Measurements from ENCODE around the gene ZNF462. TPM values are rescaled to one million over a fixed set of nuclear protein-coding genes. Genes with fewer than 3 reads are reported as not detected.
A peak's percentile ranks its signal among the peaks of the same experiment; 100 is the strongest.

The ZNF462 gene
- total RNA-seq, 2 donors from 2014 or later: 4.7 to 8.9 TPM

DNA sequence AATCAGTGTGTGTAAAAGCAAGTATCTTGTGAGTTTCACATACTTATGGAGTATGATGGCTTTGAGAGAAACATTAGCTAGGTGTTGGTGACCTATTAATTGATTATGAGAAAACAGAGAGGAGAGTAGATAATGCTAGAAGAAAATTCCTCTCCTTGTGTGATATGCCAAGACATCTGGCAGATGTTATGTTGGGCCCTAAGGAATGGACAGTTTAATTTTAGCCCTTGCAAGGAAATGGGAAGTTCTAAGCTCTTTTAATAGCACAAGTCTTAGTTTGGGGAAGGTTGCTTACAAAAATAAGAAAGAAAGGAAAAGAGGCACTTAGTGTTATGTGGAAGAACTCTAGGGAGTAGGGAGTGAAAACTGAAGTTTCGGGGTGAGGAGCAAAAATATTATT, 5.1 kb downstream of the ZNF462 start:
- peaks cover 0 to 3% of the 10 kb centered on the region in 2 donors for H3K27me3 ChIP-seq
- no peak for TF ChIP-seq POLR2A (IDR thresholded peaks at IDR 0.05)
- TF ChIP-seq, protein P1, sequence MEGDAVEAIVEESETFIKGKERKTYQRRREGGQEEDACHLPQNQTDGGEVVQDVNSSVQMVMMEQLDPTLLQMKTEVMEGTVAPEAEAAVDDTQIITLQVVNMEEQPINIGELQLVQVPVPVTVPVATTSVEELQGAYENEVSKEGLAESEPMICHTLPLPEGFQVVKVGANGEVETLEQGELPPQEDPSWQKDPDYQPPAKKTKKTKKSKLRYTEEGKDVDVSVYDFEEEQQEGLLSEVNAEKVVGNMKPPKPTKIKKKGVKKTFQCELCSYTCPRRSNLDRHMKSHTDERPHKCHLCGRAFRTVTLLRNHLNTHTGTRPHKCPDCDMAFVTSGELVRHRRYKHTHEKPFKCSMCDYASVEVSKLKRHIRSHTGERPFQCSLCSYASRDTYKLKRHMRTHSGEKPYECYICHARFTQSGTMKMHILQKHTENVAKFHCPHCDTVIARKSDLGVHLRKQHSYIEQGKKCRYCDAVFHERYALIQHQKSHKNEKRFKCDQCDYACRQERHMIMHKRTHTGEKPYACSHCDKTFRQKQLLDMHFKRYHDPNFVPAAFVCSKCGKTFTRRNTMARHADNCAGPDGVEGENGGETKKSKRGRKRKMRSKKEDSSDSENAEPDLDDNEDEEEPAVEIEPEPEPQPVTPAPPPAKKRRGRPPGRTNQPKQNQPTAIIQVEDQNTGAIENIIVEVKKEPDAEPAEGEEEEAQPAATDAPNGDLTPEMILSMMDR (IDR thresholded peaks at IDR 0.05): no peak
- WGBS, 2 donors: 86 to 90% methylated on average over 1 of the region's 1 CpG
- no peaks in the 10 kb centered on the region for H3K36me3 ChIP-seq (replicated peaks in 1 of 2; ENCODE audit: insufficient read depth in 1 of 2, low read depth in 2 of 2)
- peaks cover 27% of the 10 kb centered on the region for H3K4me1 ChIP-seq
- H3K27ac ChIP-seq: peak overlapping the region in 2 of 4 donors; percentile 9 to 33
- DNase-seq (no peak), ATAC-seq (no peak)
- no peaks in the 10 kb centered on the region for H3K9me3 ChIP-seq
- intact Hi-C loops (cut with DNase I): no loop called here
- H3K4me3 ChIP-seq: no peak overlapping the region

- TF ChIP-seq POLR2A (IDR thresholded peaks at IDR 0.05): no peak
- TF ChIP-seq, protein P1 (IDR thresholded peaks at IDR 0.05): no peak
- Histone ChIP-seq H3K27me3 (no peaks in the 10 kb centered on the region), H3K36me3 (replicated peaks in 1 of 2; ENCODE audit: insufficient read depth in 1 of 2, low read depth in 2 of 2) (no peaks in the 10 kb centered on the region), H3K4me1 (peaks cover 22% of the 10 kb centered on the region), H3K4me3 (no peak overlapping the region), H3K27ac (peak overlapping the region in 2 of 4 donors; percentile 9 to 33), H3K9me3 (no peaks in the 10 kb centered on the region)
- ATAC-seq (no peak), DNase-seq (no peak)
- intact Hi-C loops (cut with DNase I): no loop called here
- 48 to 53% methylated on average over 5 of the region's 5 CpGs for WGBS, 2 donors
These were observed 5.6 kb downstream of the ZNF462 start for GRCh38 chr9:106868565-106868964.

GRCh38 chr9:106869028-106869427, 6.1 kb downstream of the ZNF462 start:
- Histone ChIP-seq H3K4me1 (peaks cover 17% of the 10 kb centered on the region), H3K36me3 (replicated peaks in 1 of 2; ENCODE audit: insufficient read depth in 1 of 2, low read depth in 2 of 2) (no peaks in the 10 kb centered on the region), H3K27me3 (no peaks in the 10 kb centered on the region), H3K4me3 (no peak overlapping the region), H3K27ac (peak overlapping the region in 2 of 4 donors; percentile 27 to 36), H3K9me3 (no peaks in the 10 kb centered on the region)
- intact Hi-C loops (cut with DNase I): no loop called here
- ATAC-seq (no peak), DNase-seq (no peak)
- TF ChIP-seq POLR2A (IDR thresholded peaks at IDR 0.05): no peak
- TF ChIP-seq, protein P1 (IDR thresholded peaks at IDR 0.05): no peak
- WGBS, 2 donors: 60 to 72% methylated on average over 2 of the region's 2 CpGs

- Histone ChIP-seq H3K4me3 (no peak overlapping the region), H3K27me3 (no peaks in the 10 kb centered on the region), H3K9me3 (no peaks in the 10 kb centered on the region), H3K4me1 (peaks cover 16% of the 10 kb centered on the region), H3K27ac (peak overlapping the region in 2 of 4 donors; percentile 27 to 36), H3K36me3 (replicated peaks in 1 of 2; ENCODE audit: insufficient read depth in 1 of 2, low read depth in 2 of 2) (no peaks in the 10 kb centered on the region)
- no peak for TF ChIP-seq POLR2A (IDR thresholded peaks at IDR 0.05)
- TF ChIP-seq, protein P1 (IDR thresholded peaks at IDR 0.05): no peak
- DNase-seq (peak in 1 of 4 donors; percentile 15), ATAC-seq (no peak)
- WGBS, 2 donors: 30 to 35% methylated on average over 3 of the region's 3 CpGs
- intact Hi-C loops (cut with DNase I): no loop called here
These were observed 6.5 kb downstream of the ZNF462 start for GRCh38 chr9:106869458-106869857.

- Histone ChIP-seq H3K9me3 (no peaks in the 10 kb centered on the region), H3K27ac (no peak overlapping the region), H3K4me3 (no peak overlapping the region), H3K36me3 (replicated peaks in 1 of 2; ENCODE audit: insufficient read depth in 1 of 2, low read depth in 2 of 2) (no peaks in the 10 kb centered on the region), H3K4me1 (peaks cover 16% of the 10 kb centered on the region), H3K27me3 (no peaks in the 10 kb centered on the region)
- WGBS, 2 donors: 88 to 90% methylated on average over 5 of the region's 5 CpGs
- DNase-seq (no peak), ATAC-seq (no peak)
- TF ChIP-seq, protein P1 (IDR thresholded peaks at IDR 0.05): no peak
- TF ChIP-seq POLR2A (IDR thresholded peaks at IDR 0.05): no peak
- intact Hi-C loops (cut with DNase I): no loop called here
These were observed 9.7 kb downstream of the ZNF462 start for GRCh38 chr9:106872641-106873040.
